NCI-H69 (cell line): Measurements from ENCODE around the gene CTTNBP2.

Experiments used
- DNase-seq: peaks from one replicate; lab custom pipeline; 2025; lab: John Stamatoyannopoulos, UW

The CTTNBP2 gene

DNA sequence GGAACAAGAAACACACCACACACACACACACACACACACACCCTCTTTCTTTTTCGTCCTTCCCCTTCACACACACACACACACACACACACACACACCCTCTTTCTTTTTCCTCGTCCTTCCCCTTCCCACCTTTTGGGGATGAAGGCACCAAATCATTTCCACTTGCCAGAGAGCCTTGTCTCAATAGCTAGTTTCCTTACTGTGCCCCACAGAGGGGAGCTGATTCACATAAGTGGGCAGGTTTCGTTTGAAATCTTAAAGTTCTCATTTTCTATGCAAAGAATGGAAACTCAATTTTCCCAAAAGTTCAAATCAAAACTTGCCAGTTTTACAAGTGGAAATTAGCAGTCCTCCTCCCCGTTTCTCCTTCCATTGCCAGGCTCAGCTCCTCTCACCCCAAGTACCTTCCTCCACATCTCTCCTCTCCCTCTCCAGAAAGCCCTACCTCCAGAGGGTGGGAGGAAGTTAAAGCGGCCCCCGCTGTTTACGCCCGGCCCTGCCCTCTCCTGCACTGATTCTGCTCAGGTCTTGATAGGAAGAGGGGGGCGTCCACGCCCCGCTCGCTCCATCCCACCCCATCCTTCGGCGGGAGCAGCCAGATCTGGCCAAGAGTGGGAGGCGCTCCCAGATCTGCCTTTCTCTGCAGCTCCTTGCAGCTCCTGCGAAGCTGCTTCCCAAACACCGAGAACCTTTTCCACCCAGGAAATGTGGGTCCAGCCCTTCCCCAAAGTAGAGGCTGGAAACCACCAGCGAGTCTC lies 1.3 kb downstream of the CTTNBP2 start:
- peak; percentile 52 for DNase-seq

- DNase-seq, result no peak
Measured at GRCh38 chr7:117871401-117871777, 1.9 kb downstream of the CTTNBP2 start.

DNA sequence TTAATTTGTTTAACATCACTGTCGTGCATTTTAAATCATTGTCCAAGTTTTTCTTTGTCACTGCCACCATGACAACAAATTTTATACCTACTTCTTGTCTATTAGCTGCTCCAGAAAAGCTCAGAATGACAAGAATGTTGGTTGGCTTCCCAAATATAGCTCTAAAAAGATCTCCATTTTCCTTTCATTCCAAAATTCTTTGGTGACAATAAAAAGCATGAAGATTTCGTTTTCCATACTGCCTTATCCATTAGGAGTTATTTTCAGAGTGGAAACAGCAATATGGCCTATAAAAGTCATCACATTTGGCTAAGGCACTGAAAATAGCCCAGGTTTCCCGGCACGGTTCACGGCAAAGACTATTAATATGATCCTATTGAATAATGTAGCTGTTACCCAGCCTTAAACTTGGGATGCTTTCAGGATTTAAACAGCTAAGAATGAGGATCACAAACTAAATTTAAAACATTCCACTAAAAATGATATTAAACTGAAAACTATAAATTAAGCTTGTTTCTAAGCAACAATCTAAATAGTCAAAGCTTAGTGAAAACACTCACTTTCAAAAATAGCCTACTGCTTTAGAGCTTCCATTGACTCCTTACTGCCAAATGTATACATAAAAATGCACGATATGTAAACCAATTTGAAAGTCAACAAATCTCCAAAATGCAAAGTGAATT lies 2.7 kb downstream of the CTTNBP2 start:
- DNase-seq, result no peak

DNA sequence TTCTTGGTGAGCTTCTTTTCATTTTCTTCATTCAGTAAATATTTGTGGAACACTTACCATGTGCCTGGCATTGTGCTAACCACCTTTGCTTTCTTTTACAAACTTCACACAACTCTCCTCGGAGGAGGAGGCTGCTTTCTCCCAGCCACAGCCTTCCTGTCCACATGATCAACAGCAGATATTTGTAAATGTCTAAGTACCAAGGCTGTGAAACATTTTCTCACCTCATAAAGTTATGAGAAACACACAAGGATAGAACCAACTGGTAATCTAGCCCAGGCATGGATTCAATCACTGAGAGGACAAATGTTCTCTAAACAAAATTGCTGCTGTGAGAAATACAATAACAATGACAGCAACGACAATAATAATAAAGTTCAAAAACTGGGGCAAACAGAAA lies 3.9 kb downstream of the CTTNBP2 start:
- DNase-seq, result no peak

- DNase-seq, result no peak
Measured at GRCh38 chr7:117863618-117864017, 9.6 kb downstream of the CTTNBP2 start.

GRCh38 chr7:117862378-117862777 lies 10.9 kb downstream of the CTTNBP2 start:
- DNase-seq, result no peak

- no peak for DNase-seq
Measured at GRCh38 chr7:117859246-117859812, 13.9 kb downstream of the CTTNBP2 start.

DNA sequence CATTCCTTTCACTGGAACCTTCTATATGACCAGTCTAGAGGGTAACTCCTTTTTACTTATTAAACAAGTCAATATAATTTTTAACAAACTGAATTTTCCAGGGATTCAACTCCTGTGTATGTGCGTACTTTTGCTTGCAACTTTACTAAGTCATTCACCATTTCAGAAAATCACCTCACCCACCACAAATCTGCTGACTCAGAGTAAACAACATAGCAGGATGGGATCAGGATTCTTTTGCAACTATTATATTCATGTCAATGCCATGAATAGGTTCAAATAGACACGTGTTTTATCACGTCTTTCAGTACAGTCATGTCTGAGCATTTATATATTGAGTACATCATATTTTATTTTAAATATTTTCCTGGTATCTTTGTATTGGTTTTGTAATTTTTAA lies 14.5 kb downstream of the CTTNBP2 start:
- no peak for DNase-seq

DNA sequence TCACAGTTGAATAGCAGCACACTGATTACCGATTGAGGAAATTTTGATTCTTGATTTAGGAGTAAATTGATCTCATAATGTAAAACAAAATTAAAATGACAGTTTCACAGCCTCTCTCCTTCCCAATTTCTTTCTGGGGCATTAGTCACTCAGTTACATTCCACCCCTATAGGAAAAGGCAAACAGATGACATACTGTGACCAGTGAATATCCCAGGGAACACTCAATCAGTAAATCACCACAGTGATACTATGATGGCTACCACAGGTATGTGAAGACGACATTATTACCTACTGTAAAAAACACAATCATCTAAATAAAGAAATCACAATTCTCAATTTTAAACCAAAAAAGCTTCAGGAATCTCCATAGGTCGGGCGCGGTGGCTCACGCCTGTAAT lies 15.5 kb downstream of the CTTNBP2 start:
- DNase-seq, result no peak

GRCh38 chr7:117856196-117856595 lies 17.0 kb downstream of the CTTNBP2 start:
- no peak for DNase-seq

DNA sequence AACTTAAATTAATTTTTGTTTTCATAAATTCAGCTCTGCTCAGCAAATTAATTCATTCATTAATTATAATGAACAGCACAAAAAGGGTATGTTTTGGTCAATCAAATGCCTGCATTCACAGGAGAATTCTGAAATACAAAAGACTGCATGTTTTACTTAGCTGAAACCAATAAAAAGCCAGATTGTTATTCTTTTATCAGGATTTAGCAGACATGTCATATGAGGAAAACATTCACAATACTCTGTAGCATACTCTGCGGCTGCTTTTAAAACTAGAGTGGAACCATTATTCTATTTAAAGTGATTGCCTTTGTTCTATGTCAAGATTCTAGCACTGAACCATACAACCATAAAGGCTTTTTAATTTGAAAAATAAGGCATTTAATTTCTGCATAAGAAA lies 19.1 kb downstream of the CTTNBP2 start:
- no peak for DNase-seq

DNA sequence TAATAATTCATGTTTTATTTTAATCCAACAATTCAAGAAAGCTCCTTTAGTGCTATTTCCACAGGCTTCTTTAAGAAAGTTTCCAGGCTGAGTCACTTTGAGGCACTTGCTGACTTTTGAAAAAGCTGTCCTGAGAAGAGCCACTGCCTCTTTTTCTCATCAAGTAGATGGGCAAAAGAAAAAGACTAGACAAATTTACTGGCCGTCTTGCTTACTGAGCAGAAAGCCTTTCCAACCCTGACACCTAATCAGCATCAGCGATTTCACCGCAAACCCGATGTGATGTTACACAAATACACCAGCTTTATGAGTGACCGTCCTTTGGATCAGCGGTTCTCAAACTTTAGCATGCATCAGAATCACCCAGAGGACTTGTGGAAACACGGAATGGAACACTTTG lies 24.3 kb downstream of the CTTNBP2 start:
- no peak for DNase-seq

- DNase-seq, result no peak
Measured at GRCh38 chr7:117844678-117845077, 28.6 kb downstream of the CTTNBP2 start.

DNA sequence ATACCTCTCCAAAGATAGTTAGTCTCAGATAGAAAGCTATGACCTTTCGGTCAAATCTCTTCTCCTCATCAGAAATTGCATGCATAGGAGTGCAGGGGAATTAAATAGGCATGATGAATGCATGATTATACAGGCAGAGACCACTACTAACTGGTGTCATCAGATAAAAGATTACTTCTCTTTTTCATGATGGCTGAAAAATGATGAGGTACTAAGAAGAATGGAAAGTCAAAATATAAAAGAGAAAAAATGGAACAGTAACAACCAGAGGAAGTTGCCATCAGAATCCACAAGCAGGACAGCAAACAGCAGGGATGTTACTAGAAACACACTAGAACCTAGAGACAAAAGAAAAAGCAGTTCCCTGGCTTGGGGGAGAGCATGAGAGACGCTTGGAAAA lies 31.6 kb downstream of the CTTNBP2 start:
- DNase-seq, result no peak

GRCh38 chr7:117841011-117841410 lies 32.2 kb downstream of the CTTNBP2 start:
- no peak for DNase-seq

GRCh38 chr7:117839507-117839906 lies 33.7 kb downstream of the CTTNBP2 start:
- no peak for DNase-seq

DNA sequence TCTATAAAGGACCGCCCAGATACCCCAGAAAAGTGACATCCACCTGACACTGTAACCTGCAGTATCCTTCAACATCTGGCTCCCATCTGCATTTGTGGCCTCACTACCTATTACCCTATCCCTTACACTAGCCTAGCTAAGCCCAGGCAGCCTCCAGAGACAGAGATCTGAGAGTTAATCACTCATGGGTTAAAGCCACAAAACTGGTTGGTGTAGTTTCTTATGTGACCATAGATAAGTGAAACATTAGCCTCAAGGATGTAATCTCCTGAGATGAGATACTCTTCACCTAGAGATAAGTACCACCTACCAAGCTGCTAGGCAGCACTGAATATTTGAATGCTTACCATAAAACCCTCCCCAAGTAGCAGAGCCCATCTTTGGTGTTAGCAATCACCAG lies 35.4 kb downstream of the CTTNBP2 start:
- DNase-seq, result no peak

DNA sequence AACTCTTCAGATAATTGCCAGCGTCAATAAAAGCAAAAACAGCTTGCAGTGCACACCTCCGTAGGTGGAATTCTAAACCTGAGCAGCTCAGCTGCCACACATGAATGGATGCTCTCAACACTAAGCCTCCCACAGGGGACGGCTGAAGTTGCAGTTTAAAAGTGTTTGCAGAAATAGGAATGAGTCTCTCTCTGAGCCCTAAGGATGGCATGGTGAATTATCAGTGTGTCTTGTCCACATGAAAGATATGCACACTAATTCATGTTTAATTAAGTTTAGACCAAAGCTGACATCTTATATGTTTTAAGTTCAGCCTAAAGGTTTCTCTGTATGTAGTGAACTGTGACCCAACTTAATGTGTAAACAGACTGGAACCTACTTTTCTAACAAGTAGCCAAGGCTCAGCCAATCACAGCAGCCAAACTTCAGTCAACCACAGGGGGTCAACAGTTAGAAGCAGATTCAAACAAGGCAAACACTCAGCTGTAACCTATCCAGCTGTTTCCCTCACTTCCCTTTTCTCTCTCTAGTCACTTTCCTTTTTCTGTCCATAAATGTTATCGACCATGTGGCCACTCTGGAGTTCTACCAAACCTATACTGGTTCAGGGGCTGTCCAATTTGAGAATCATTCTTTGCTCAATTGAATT lies 38.1 kb downstream of the CTTNBP2 start:
- DNase-seq, result peak; percentile 78

- no peak for DNase-seq
Measured at GRCh38 chr7:117830422-117830954, 42.8 kb downstream of the CTTNBP2 start.

DNA sequence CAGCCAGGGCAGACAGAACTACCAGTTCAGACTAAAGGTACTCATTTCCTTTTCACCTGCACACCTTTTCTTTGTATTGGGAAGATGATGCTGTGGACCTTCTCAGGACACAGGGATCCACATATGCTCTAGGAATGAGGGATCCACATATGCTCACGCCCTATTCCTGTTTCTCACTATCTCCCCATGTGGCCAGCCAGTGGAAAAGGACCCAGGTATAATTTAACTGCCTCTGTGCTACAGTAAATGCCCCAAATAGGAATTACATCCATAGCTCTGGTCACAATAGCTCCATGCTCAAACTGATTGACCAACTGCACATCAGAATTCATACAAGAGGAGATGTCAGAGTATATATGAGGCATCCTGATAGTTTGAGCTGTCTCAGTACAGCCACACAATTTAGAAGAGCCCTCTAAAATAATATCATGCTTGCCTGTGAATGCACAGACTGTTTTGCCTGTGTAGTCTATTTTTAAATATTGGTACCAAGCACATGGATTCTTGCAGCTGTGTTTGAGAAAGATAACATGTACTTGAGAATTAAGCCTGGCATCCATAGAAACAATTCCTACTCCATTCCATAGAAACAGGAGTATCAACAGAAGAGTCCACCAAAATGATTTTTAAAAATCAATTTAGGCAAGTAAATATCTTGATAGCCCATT lies 43.7 kb downstream of the CTTNBP2 start:
- peak; percentile 18 for DNase-seq

DNA sequence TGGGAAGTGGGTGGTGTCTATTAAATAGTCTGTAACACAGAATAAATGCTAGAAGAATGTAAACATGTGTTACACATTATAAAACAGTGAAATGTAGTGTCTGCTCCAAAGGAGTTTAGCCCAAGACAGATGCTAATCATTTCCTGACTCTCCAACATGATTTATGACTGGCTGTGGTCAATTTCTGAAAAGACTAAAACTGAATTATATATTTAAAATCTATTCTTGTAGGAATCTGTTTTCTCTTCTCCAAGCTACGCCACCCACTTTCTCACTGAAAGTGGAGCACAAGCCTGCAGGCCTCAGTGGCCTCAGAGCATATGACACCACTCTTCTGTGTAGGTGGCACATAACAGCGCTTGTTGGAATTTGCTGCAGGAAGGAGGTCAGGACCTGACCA lies 44.4 kb downstream of the CTTNBP2 start:
- no peak for DNase-seq

DNA sequence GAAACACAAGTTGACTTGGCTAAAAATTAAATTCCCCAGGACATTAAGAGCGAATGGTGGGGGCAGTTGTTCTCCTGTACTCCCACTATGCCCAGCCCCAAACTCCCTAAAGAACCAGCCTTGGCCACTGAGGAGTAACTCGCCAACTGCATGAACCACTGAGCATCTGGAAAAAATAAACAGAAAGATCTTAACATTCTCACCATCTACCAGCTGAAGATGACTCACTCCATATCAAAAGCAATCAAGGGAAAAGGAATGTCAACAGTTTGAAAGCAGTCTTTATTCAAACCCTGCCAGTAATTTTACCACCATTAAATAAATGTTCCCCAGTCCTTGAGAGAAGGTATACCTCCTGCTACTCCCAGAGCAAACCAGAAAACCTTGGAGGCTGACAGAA lies 45.4 kb downstream of the CTTNBP2 start:
- peak; percentile 70 for DNase-seq
